Measurements from ENCODE around the gene FREM3.

- no peak for TF ChIP-seq POLR2A (IDR thresholded peaks at IDR 0.05)
- TF ChIP-seq, protein P1, sequence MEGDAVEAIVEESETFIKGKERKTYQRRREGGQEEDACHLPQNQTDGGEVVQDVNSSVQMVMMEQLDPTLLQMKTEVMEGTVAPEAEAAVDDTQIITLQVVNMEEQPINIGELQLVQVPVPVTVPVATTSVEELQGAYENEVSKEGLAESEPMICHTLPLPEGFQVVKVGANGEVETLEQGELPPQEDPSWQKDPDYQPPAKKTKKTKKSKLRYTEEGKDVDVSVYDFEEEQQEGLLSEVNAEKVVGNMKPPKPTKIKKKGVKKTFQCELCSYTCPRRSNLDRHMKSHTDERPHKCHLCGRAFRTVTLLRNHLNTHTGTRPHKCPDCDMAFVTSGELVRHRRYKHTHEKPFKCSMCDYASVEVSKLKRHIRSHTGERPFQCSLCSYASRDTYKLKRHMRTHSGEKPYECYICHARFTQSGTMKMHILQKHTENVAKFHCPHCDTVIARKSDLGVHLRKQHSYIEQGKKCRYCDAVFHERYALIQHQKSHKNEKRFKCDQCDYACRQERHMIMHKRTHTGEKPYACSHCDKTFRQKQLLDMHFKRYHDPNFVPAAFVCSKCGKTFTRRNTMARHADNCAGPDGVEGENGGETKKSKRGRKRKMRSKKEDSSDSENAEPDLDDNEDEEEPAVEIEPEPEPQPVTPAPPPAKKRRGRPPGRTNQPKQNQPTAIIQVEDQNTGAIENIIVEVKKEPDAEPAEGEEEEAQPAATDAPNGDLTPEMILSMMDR (IDR thresholded peaks at IDR 0.05) = no peak
Measured at GRCh38 chr4:143609492-143609891, 91.0 kb downstream of the FREM3 start.

Data from testis (tissue), 2 donors.